HL-60 (cell line): Measurements from ENCODE around the gene INHBE.

Source experiments
- GABPA ChIP-seq: IDR thresholded peaks from 2 replicates; pipeline ENCODE4 v1.6.1; 2012; ENCODE audit warnings: low read depth
- TF ChIP-seq, protein P1 (sequence below): IDR thresholded peaks from one replicate; pipeline ENCODE4 v1.5.1; 2011; ENCODE audit warnings: low read length, control low read depth, inconsistent platforms; ENCODE audit not compliant: insufficient read depth

GRCh38 chr12:57464569-57464968 is 9.5 kb downstream of the INHBE start:
- TF ChIP-seq, protein P1, sequence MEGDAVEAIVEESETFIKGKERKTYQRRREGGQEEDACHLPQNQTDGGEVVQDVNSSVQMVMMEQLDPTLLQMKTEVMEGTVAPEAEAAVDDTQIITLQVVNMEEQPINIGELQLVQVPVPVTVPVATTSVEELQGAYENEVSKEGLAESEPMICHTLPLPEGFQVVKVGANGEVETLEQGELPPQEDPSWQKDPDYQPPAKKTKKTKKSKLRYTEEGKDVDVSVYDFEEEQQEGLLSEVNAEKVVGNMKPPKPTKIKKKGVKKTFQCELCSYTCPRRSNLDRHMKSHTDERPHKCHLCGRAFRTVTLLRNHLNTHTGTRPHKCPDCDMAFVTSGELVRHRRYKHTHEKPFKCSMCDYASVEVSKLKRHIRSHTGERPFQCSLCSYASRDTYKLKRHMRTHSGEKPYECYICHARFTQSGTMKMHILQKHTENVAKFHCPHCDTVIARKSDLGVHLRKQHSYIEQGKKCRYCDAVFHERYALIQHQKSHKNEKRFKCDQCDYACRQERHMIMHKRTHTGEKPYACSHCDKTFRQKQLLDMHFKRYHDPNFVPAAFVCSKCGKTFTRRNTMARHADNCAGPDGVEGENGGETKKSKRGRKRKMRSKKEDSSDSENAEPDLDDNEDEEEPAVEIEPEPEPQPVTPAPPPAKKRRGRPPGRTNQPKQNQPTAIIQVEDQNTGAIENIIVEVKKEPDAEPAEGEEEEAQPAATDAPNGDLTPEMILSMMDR, result no peak
- no peak for TF ChIP-seq GABPA
